ENCODE results near the gene TWIST2.

TWIST2 gene

GRCh38 chr2:238916176-238916874 lies 68.4 kb downstream of the TWIST2 start:
- DNase-seq: no peak

GRCh38 chr2:238916875-238917590 lies 69.1 kb downstream of the TWIST2 start:
- no peak for DNase-seq

GRCh38 chr2:238919307-238919706 lies 71.4 kb downstream of the TWIST2 start:
- no peak for DNase-seq

GRCh38 chr2:238920053-238920452 lies 72.2 kb downstream of the TWIST2 start:
- DNase-seq: no peak

GRCh38 chr2:238920601-238921001 lies 72.7 kb downstream of the TWIST2 start:
- DNase-seq: no peak

GRCh38 chr2:238921259-238921658 lies 73.4 kb downstream of the TWIST2 start:
- no peak for DNase-seq

- no peak for DNase-seq
Observed at GRCh38 chr2:238921681-238922319, 73.9 kb downstream of the TWIST2 start.

GRCh38 chr2:238922435-238922834 lies 74.5 kb downstream of the TWIST2 start:
- DNase-seq: no peak

- no peak for DNase-seq
Observed at GRCh38 chr2:238924032-238924431, 76.1 kb downstream of the TWIST2 start.

GRCh38 chr2:238924796-238925195 lies 76.9 kb downstream of the TWIST2 start:
- peak in 6 of 56 donors; percentile 9 to 29 (median 17) for DNase-seq

GRCh38 chr2:238925281-238925680 lies 77.4 kb downstream of the TWIST2 start:
- no peak for DNase-seq

- DNase-seq: no peak
Observed at GRCh38 chr2:238925816-238926521, 78.1 kb downstream of the TWIST2 start.

GRCh38 chr2:238926761-238927611 lies 79.1 kb downstream of the TWIST2 start:
- no peak for DNase-seq

GRCh38 chr2:238927746-238928519 lies 80.0 kb downstream of the TWIST2 start:
- DNase-seq: no peak

- no peak for DNase-seq
Observed at GRCh38 chr2:238928520-238929241, 80.8 kb downstream of the TWIST2 start.

- DNase-seq: peak in 25 of 56 donors; percentile 5 to 55 (median 27)
Observed at GRCh38 chr2:238929242-238930081, 81.6 kb downstream of the TWIST2 start.

- DNase-seq: no peak
Observed at GRCh38 chr2:238930216-238930615, 82.3 kb downstream of the TWIST2 start.

Measured in nucleus accumbens (tissue), 56 donors.